ENCODE results near the gene CFAP53.

The CFAP53 gene

DNA sequence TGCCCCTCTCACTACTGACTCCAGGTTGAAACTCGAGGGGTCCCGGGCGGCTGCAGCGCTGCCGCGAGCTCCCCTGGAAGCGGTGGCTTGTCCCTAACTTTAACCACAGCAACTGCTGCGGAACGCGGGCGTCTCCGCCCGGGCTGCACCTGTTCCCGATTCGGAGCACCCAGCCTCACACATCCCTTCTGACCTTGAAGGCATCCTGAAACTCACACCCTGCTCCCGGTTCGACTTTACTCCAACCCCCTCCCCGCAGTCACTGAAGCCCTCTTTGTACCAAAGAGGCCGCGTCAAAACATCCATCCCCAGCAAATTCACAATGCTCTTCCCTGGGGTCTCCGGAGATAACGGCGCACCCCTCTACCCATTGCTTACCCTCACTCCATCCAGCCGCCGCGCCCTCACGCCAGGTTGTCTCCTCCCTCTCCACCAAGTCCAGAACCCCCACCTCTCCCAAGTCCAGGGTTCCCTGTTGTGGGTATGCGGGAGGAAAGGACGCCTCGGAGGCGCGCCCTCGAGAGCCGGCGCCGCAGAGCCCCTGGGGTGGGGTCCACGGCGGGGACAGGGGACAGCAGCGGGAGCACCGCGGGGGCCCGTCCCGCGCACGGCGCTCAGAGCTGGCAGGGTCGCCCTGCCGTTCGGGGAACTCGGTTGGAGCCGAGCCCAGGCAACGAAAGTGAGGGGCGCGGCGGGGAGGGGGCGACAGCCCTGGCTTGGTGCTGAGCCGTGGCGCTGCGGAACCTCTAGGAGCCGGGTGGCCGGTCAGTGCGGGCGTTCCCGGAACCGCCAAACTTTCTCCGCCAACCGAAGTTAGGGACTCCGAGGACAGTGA is 72.3 kb downstream of the CFAP53 start:
- in situ Hi-C loops (cut with HindIII; ENCODE audit: low sequenced_read_pairs): no loop called here
- no peak for DNase-seq (ENCODE audit: low read depth, low spot score)
- H3K4me3 ChIP-seq (ENCODE audit: low read depth, low read length): no peak overlapping the region
- TF ChIP-seq, protein P1, sequence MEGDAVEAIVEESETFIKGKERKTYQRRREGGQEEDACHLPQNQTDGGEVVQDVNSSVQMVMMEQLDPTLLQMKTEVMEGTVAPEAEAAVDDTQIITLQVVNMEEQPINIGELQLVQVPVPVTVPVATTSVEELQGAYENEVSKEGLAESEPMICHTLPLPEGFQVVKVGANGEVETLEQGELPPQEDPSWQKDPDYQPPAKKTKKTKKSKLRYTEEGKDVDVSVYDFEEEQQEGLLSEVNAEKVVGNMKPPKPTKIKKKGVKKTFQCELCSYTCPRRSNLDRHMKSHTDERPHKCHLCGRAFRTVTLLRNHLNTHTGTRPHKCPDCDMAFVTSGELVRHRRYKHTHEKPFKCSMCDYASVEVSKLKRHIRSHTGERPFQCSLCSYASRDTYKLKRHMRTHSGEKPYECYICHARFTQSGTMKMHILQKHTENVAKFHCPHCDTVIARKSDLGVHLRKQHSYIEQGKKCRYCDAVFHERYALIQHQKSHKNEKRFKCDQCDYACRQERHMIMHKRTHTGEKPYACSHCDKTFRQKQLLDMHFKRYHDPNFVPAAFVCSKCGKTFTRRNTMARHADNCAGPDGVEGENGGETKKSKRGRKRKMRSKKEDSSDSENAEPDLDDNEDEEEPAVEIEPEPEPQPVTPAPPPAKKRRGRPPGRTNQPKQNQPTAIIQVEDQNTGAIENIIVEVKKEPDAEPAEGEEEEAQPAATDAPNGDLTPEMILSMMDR (IDR thresholded peaks at IDR 0.05; ENCODE audit: low read depth, low read length): no peak

- in situ Hi-C loops (cut with HindIII; ENCODE audit: low sequenced_read_pairs): no loop called here
- DNase-seq (ENCODE audit: low read depth, low spot score): no peak
- H3K4me3 ChIP-seq (ENCODE audit: low read depth, low read length): no peak overlapping the region
- TF ChIP-seq, protein P1 (IDR thresholded peaks at IDR 0.05; ENCODE audit: low read depth, low read length): no peak
Measured at GRCh38 chr18:50192995-50193795, 73.1 kb downstream of the CFAP53 start.

GRCh38 chr18:50190926-50191325 is 75.4 kb downstream of the CFAP53 start:
- in situ Hi-C loops (cut with HindIII; ENCODE audit: low sequenced_read_pairs): no loop called here
- TF ChIP-seq, protein P1 (IDR thresholded peaks at IDR 0.05; ENCODE audit: low read depth, low read length): no peak
- H3K4me3 ChIP-seq (ENCODE audit: low read depth, low read length): no peak overlapping the region
- no peak for DNase-seq (ENCODE audit: low read depth, low spot score)

- TF ChIP-seq, protein P1 (IDR thresholded peaks at IDR 0.05; ENCODE audit: low read depth, low read length): no peak
- H3K4me3 ChIP-seq (ENCODE audit: low read depth, low read length): no peak overlapping the region
- in situ Hi-C loops (cut with HindIII; ENCODE audit: low sequenced_read_pairs): no loop called here
- DNase-seq (ENCODE audit: low read depth, low spot score): peak; percentile 8
Measured at GRCh38 chr18:50190236-50190635, 76.1 kb downstream of the CFAP53 start.

DNA sequence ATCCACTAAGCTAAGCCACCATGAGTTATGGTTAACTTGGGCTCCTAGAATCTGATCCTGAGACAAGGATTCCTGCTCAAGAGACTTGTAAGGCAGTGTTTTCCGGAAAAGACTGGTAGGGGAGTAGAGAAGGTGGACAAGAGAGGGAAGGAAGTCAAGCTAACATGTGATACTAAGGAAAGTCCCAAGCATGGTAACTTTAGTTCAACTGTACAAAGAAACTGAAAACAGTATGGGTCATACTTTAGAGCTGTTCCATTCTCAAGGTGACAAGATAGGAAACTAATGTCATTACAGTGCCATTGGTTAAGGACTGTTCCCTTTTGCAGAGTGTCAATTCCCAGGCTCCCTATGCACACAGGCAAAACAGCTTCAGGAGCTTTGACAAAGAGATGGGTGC is 77.1 kb downstream of the CFAP53 start:
- in situ Hi-C loops (cut with HindIII; ENCODE audit: low sequenced_read_pairs): no loop called here
- TF ChIP-seq, protein P1 (IDR thresholded peaks at IDR 0.05; ENCODE audit: low read depth, low read length): no peak

GRCh38 chr18:50188652-50189051 is 77.6 kb downstream of the CFAP53 start:
- TF ChIP-seq, protein P1 (IDR thresholded peaks at IDR 0.05; ENCODE audit: low read depth, low read length): no peak
- DNase-seq (ENCODE audit: low read depth, low spot score): no peak
- in situ Hi-C loops (cut with HindIII; ENCODE audit: low sequenced_read_pairs): no loop called here
- no peak overlapping the region for H3K4me3 ChIP-seq (ENCODE audit: low read depth, low read length)

More for the DNA sequence above, 77.1 kb downstream of the CFAP53 start:
- DNase-seq (ENCODE audit: low read depth, low spot score): no peak
- no peak overlapping the region for H3K4me3 ChIP-seq (ENCODE audit: low read depth, low read length)

All from astrocyte of the spinal cord (primary cell).